Measurements from ENCODE around the gene LRP5. TPM values are rescaled to one million over a fixed set of nuclear protein-coding genes. Genes with fewer than 3 reads are reported as not detected.
"Not testable (repeated sequence)": the region's sequence is repeated elsewhere in the genome, so short reads cannot be mapped to it uniquely, and the experiment has no call there.

The LRP5 gene
- total RNA-seq, 1 donor from 2014 or later, result 20.2 TPM

DNA sequence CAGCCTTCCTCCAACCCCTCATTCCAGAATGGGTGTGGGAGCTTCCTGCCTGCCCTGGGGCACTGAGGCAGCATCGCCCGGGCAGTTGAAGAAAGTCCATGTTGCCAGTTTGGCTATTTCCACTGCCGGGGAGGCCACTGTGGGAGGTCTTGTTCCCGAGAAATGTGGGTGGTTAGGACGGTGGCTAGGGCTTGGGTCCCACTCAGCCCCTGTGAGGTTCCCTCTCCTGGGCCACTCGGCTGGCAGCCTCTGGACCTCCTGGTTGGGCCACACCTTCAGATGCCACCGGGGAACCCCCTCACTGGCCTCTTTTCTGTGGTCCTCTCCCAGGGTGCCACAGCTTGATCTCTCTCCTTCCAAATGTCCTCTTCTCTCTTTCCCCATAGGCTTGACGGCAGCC, 143.1 kb downstream of the LRP5 start:
- Histone ChIP-seq H3K4me1 (ENCODE audit: insufficient read depth, low read length) (no peaks in the 10 kb centered on the region), H3K79me2 (ENCODE audit: insufficient read depth, low read length) (no peaks in the 10 kb centered on the region), H4K20me1 (ENCODE audit: insufficient read depth, low read length) (no peaks in the 10 kb centered on the region), H3K27ac (ENCODE audit: low read depth, low read length) (no peak overlapping the region), H3K9me3 (ENCODE audit: insufficient read depth, low read depth, low read length) (no peaks in the 10 kb centered on the region), H3K36me3 (ENCODE audit: insufficient read depth, low read length) (no peaks in the 10 kb centered on the region), H3K9ac (ENCODE audit: low read length) (no peak overlapping the region), H3K27me3 (ENCODE audit: insufficient read depth, low read length) (no peaks in the 10 kb centered on the region), H3K4me3 (ENCODE audit: insufficient read depth, low read depth, low read length) (no peak overlapping the region), H2AFZ (ENCODE audit: low read depth, low read length) (no peak overlapping the region), H3K4me2 (ENCODE audit: low read length) (no peak overlapping the region)
- Mint-ChIP-seq H3K4me1 (ENCODE audit: low read depth, unreplicated experiment) (no peaks in the 10 kb centered on the region), H3K9me3 (ENCODE audit: unreplicated experiment) (no peaks in the 10 kb centered on the region), H3K4me3 (ENCODE audit: unreplicated experiment) (no peak overlapping the region), H3K27ac (ENCODE audit: unreplicated experiment) (no peak overlapping the region), H3K27me3 (ENCODE audit: low read depth, unreplicated experiment) (peaks cover 2% of the 10 kb centered on the region), H3K36me3 (ENCODE audit: low read depth, unreplicated experiment) (no peaks in the 10 kb centered on the region)
- TF ChIP-seq, protein P1, sequence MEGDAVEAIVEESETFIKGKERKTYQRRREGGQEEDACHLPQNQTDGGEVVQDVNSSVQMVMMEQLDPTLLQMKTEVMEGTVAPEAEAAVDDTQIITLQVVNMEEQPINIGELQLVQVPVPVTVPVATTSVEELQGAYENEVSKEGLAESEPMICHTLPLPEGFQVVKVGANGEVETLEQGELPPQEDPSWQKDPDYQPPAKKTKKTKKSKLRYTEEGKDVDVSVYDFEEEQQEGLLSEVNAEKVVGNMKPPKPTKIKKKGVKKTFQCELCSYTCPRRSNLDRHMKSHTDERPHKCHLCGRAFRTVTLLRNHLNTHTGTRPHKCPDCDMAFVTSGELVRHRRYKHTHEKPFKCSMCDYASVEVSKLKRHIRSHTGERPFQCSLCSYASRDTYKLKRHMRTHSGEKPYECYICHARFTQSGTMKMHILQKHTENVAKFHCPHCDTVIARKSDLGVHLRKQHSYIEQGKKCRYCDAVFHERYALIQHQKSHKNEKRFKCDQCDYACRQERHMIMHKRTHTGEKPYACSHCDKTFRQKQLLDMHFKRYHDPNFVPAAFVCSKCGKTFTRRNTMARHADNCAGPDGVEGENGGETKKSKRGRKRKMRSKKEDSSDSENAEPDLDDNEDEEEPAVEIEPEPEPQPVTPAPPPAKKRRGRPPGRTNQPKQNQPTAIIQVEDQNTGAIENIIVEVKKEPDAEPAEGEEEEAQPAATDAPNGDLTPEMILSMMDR (IDR thresholded peaks at IDR 0.05; ENCODE audit: insufficient read depth, low read depth, low read length), result no peak
- no peak for TF ChIP-seq EZH2 (IDR thresholded peaks at IDR 0.05; ENCODE audit: insufficient read depth, low read length)
- FAIRE-seq (no peak), DNase-seq (ENCODE audit: low read depth) (no peak)

DNA sequence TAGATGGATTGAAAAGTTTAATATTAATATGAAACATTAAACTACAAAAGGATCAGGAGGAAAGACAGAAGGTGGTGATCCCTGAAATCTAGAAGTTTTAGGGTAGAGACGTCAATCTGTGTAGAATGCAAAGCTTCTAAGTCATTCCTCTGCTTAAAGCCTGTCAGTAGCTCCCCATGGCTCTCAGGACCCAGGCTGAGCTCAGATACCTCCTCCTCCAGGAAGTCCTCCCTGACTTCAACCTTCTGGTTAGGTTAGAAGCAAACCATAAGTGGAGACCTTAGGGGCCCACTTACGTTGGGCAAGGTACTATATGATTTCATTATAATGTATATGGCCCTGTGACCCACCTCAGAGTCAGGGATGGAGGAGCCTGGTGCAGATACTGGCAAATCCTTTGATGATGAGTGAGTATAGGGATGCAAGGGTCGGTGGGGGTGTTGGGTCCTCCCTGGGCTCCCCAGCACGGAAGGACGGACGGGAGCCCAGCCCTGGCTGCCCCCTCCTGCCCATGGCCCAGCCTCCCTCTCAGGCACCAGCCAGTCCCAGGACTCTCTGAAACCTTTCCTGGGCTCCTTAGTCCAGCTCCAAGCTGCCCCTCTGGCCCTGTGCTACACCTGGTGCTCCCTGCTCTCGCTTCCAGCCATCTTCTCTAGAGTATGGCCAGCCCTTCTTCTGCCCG, 145.0 kb downstream of the LRP5 start:
- no peak overlapping the region for H3K4me2 ChIP-seq (ENCODE audit: low read length)
- TF ChIP-seq, protein P1 (IDR thresholded peaks at IDR 0.05; ENCODE audit: insufficient read depth, low read depth, low read length), result no peak
- no peak for TF ChIP-seq EZH2 (IDR thresholded peaks at IDR 0.05; ENCODE audit: insufficient read depth, low read length)
- H2AFZ ChIP-seq (ENCODE audit: low read depth, low read length), result no peak overlapping the region
- no peak for FAIRE-seq
- no peaks in the 10 kb centered on the region for H3K36me3 ChIP-seq (ENCODE audit: insufficient read depth, low read length)
- no peak overlapping the region for H3K27ac Mint-ChIP-seq (ENCODE audit: unreplicated experiment)
- peaks cover 13% of the 10 kb centered on the region for H4K20me1 ChIP-seq (ENCODE audit: insufficient read depth, low read length)
- H3K4me3 ChIP-seq (ENCODE audit: insufficient read depth, low read depth, low read length), result no peak overlapping the region
- H3K4me1 Mint-ChIP-seq (ENCODE audit: low read depth, unreplicated experiment), result peaks cover under 1% of the 10 kb centered on the region
- H3K9me3 ChIP-seq (ENCODE audit: insufficient read depth, low read depth, low read length), result no peaks in the 10 kb centered on the region
- peaks cover 18% of the 10 kb centered on the region for H3K79me2 ChIP-seq (ENCODE audit: insufficient read depth, low read length)
- no peak overlapping the region for H3K9ac ChIP-seq (ENCODE audit: low read length)
- H3K4me1 ChIP-seq (ENCODE audit: insufficient read depth, low read length), result peaks cover 8% of the 10 kb centered on the region
- no peak for DNase-seq (ENCODE audit: low read depth)
- no peaks in the 10 kb centered on the region for H3K36me3 Mint-ChIP-seq (ENCODE audit: low read depth, unreplicated experiment)
- H3K4me3 Mint-ChIP-seq (ENCODE audit: unreplicated experiment), result no peak overlapping the region
- H3K9me3 Mint-ChIP-seq (ENCODE audit: unreplicated experiment), result no peaks in the 10 kb centered on the region
- peaks cover 2% of the 10 kb centered on the region for H3K27me3 Mint-ChIP-seq (ENCODE audit: low read depth, unreplicated experiment)
- no peak overlapping the region for H3K27ac ChIP-seq (ENCODE audit: low read depth, low read length)
- H3K27me3 ChIP-seq (ENCODE audit: insufficient read depth, low read length), result no peaks in the 10 kb centered on the region

DNA sequence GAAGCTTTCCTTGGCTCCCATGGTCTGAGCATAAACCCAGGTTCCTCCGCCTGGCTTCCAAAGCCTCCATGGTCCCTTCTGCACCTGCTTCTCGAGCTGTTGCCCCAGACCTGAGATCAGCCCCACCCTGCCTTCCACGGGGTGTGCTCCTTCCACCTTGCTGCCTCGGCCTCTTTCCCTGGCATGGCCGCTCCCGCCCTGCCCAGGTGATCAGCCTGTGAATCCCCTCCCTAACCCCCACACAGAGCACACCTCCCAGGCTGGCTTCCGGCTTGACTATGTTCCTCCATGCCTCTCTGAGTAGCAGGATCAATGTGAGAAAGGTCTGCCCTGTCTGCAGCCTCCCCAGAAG, 145.5 kb downstream of the LRP5 start:
- Histone ChIP-seq H3K9ac (ENCODE audit: low read length) (no peak overlapping the region), H3K36me3 (ENCODE audit: insufficient read depth, low read length) (no peaks in the 10 kb centered on the region), H3K4me2 (ENCODE audit: low read length) (no peak overlapping the region), H4K20me1 (ENCODE audit: insufficient read depth, low read length) (peaks cover 19% of the 10 kb centered on the region), H3K4me3 (ENCODE audit: insufficient read depth, low read depth, low read length) (no peak overlapping the region), H3K9me3 (ENCODE audit: insufficient read depth, low read depth, low read length) (no peaks in the 10 kb centered on the region), H3K4me1 (ENCODE audit: insufficient read depth, low read length) (peaks cover 12% of the 10 kb centered on the region), H3K27me3 (ENCODE audit: insufficient read depth, low read length) (no peaks in the 10 kb centered on the region), H3K79me2 (ENCODE audit: insufficient read depth, low read length) (peaks cover 23% of the 10 kb centered on the region), H3K27ac (ENCODE audit: low read depth, low read length) (no peak overlapping the region), H2AFZ (ENCODE audit: low read depth, low read length) (no peak overlapping the region)
- FAIRE-seq, result no peak
- H3K36me3 Mint-ChIP-seq (ENCODE audit: low read depth, unreplicated experiment), result no peaks in the 10 kb centered on the region
- H3K9me3 Mint-ChIP-seq (ENCODE audit: unreplicated experiment), result no peaks in the 10 kb centered on the region
- TF ChIP-seq, protein P1 (IDR thresholded peaks at IDR 0.05; ENCODE audit: insufficient read depth, low read depth, low read length), result no peak
- TF ChIP-seq EZH2 (IDR thresholded peaks at IDR 0.05; ENCODE audit: insufficient read depth, low read length), result no peak
- peaks cover 5% of the 10 kb centered on the region for H3K4me1 Mint-ChIP-seq (ENCODE audit: low read depth, unreplicated experiment)
- no peak overlapping the region for H3K27ac Mint-ChIP-seq (ENCODE audit: unreplicated experiment)
- peaks cover 2% of the 10 kb centered on the region for H3K27me3 Mint-ChIP-seq (ENCODE audit: low read depth, unreplicated experiment)
- DNase-seq (ENCODE audit: low read depth), result no peak
- no peak overlapping the region for H3K4me3 Mint-ChIP-seq (ENCODE audit: unreplicated experiment)

DNA sequence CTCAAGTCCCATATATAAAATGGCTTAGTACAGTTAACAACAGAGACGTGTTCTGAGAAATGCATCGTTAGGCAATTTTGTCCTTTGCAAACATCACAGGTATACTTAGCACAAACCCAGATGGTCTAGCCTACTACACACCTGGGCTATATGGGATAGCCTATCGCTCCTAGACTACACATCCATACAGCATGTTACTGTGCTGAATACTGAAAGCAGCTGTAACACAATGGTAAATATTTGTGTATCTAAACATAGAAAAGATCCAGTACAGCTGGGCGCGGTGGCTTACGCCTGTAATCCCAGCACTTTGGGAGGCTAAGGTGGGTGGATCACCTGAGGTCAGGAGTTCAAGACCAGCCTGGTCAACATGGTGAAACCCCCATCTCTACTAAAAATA, 145.9 kb downstream of the LRP5 start:
- H3K27me3 ChIP-seq (ENCODE audit: insufficient read depth, low read length); H3K36me3 Mint-ChIP-seq (ENCODE audit: low read depth, unreplicated experiment); H2AFZ ChIP-seq (ENCODE audit: low read depth, low read length); H3K27ac ChIP-seq (ENCODE audit: low read depth, low read length); H3K27me3 Mint-ChIP-seq (ENCODE audit: low read depth, unreplicated experiment); H3K4me1 Mint-ChIP-seq (ENCODE audit: low read depth, unreplicated experiment); H3K36me3 ChIP-seq (ENCODE audit: insufficient read depth, low read length); H3K4me3 ChIP-seq (ENCODE audit: insufficient read depth, low read depth, low read length); H3K9me3 Mint-ChIP-seq (ENCODE audit: unreplicated experiment); FAIRE-seq; H3K27ac Mint-ChIP-seq (ENCODE audit: unreplicated experiment); H3K9ac ChIP-seq (ENCODE audit: low read length); DNase-seq (ENCODE audit: low read depth); H3K4me3 Mint-ChIP-seq (ENCODE audit: unreplicated experiment); H3K9me3 ChIP-seq (ENCODE audit: insufficient read depth, low read depth, low read length); H3K4me2 ChIP-seq (ENCODE audit: low read length): not testable (repeated sequence)
- Histone ChIP-seq H3K79me2 (ENCODE audit: insufficient read depth, low read length) (peaks cover 28% of the 10 kb centered on the region), H4K20me1 (ENCODE audit: insufficient read depth, low read length) (peaks cover 23% of the 10 kb centered on the region), H3K4me1 (ENCODE audit: insufficient read depth, low read length) (peaks cover 17% of the 10 kb centered on the region)

All from astrocyte (in vitro differentiated cells and primary cell).